SU-DHL-6 (cell line): ENCODE data around the gene GINS3.

Experiments used
- CTCF ChIP-seq: fragments of 200-600 bp; sonication (generic); IDR thresholded peaks from one replicate; pipeline ENCODE4 v1.5.1; 2017; ENCODE audit warnings: antibody characterized with exemption, mild to moderate bottlenecking, low read length, moderate library complexity; ENCODE audit not compliant: insufficient read depth, poor library complexity, severe bottlenecking
- EZH2phosphoT487 ChIP-seq: fragments of 200-600 bp; sonication (generic), shearing (Covaris generic); conservative IDR thresholded peaks from 2 replicates; pipeline ENCODE4 v1.6.1; 2018; ENCODE audit warnings: mild to moderate bottlenecking, antibody characterized with exemption, low read length, moderate library complexity, mixed read lengths

GRCh38 chr16:58426966-58427365 is 34.7 kb downstream of the GINS3 start:
- TF ChIP-seq CTCF (no peak), EZH2phosphoT487 (no peak)
